Progenitor cell of endocrine pancreas (in vitro differentiated cells): Measurements from ENCODE around the gene OSBPL10. TPM values are rescaled to one million over a fixed set of nuclear protein-coding genes. Genes with fewer than 3 reads are reported as not detected.

Source experiments
- DNase-seq: peaks from one replicate; pipeline ENCODE4 v3.0.0; 2021; ENCODE audit warnings: low spot score; ENCODE audit not compliant: unreplicated experiment
- H3K27ac Mint-ChIP-seq: 2 replicates; pipeline ENCODE4 v1.8.0; 2021; ENCODE audit warnings: mild to moderate bottlenecking, moderate library complexity, mixed read lengths
- H3K27me3 Mint-ChIP-seq: 2 replicates; pipeline ENCODE4 v1.8.0; 2021; ENCODE audit warnings: mixed read lengths
- H3K36me3 Mint-ChIP-seq: 2 replicates; pipeline ENCODE4 v1.8.0; 2022; ENCODE audit warnings: mixed read lengths; ENCODE audit not compliant: insufficient read depth
- H3K4me1 Mint-ChIP-seq: 2 replicates; pipeline ENCODE4 v1.8.0; 2021; ENCODE audit warnings: low read depth, mixed read lengths
- H3K4me3 Mint-ChIP-seq: 2 replicates; pipeline ENCODE4 v1.8.0; 2021; ENCODE audit warnings: low read depth, mild to moderate bottlenecking, moderate library complexity, mixed read lengths
- H3K9me3 Mint-ChIP-seq: 2 replicates; pipeline ENCODE4 v1.8.0; 2021; ENCODE audit warnings: low read depth, mixed read lengths
- CTCF ChIP-seq: fragments of 200-600 bp; sonication (generic); IDR thresholded peaks from one replicate; pipeline ENCODE4 v1.5.0; 2021; ENCODE audit warnings: antibody characterized with exemption, mild to moderate bottlenecking; ENCODE audit not compliant: unreplicated experiment
- total RNA-seq: library from RNA; stranded (reverse); gene quantifications from 2 replicates; pipeline ENCODE4 v1.2.1, GENCODE V29; 2021

The OSBPL10 gene
- total RNA-seq, 1 donor from 2014 or later, result 25.2 TPM

- H3K27me3 Mint-ChIP-seq, result no peaks in the 10 kb centered on the region
- H3K4me1 Mint-ChIP-seq, result peaks cover 7% of the 10 kb centered on the region
- no peak for TF ChIP-seq CTCF
- H3K4me3 Mint-ChIP-seq, result no peak overlapping the region
- H3K9me3 Mint-ChIP-seq, result no peaks in the 10 kb centered on the region
- no peak overlapping the region for H3K27ac Mint-ChIP-seq
- no peak for DNase-seq
- H3K36me3 Mint-ChIP-seq, result no peaks in the 10 kb centered on the region
Observed at GRCh38 chr3:31729573-31729972, 251.5 kb downstream of the OSBPL10 start.

GRCh38 chr3:31729082-31729481 is 252.0 kb downstream of the OSBPL10 start:
- Mint-ChIP-seq H3K27me3 (no peaks in the 10 kb centered on the region), H3K4me3 (no peak overlapping the region), H3K36me3 (no peaks in the 10 kb centered on the region), H3K9me3 (no peaks in the 10 kb centered on the region), H3K27ac (no peak overlapping the region), H3K4me1 (peaks cover 7% of the 10 kb centered on the region)
- no peak for TF ChIP-seq CTCF
- DNase-seq, result no peak

- no peaks in the 10 kb centered on the region for H3K9me3 Mint-ChIP-seq
- H3K4me1 Mint-ChIP-seq, result peaks cover 7% of the 10 kb centered on the region
- no peak for TF ChIP-seq CTCF
- no peak overlapping the region for H3K4me3 Mint-ChIP-seq
- no peaks in the 10 kb centered on the region for H3K27me3 Mint-ChIP-seq
- no peak overlapping the region for H3K27ac Mint-ChIP-seq
- no peak for DNase-seq
- H3K36me3 Mint-ChIP-seq, result no peaks in the 10 kb centered on the region
Observed at GRCh38 chr3:31728403-31728802, 252.7 kb downstream of the OSBPL10 start.

GRCh38 chr3:31725976-31726375 is 255.1 kb downstream of the OSBPL10 start:
- Mint-ChIP-seq H3K4me1 (peaks cover 7% of the 10 kb centered on the region), H3K27ac (no peak overlapping the region), H3K4me3 (no peak overlapping the region), H3K9me3 (no peaks in the 10 kb centered on the region), H3K27me3 (no peaks in the 10 kb centered on the region), H3K36me3 (no peaks in the 10 kb centered on the region)
- no peak for TF ChIP-seq CTCF
- DNase-seq, result no peak

GRCh38 chr3:31725568-31725967 is 255.5 kb downstream of the OSBPL10 start:
- no peak overlapping the region for H3K4me3 Mint-ChIP-seq
- no peak overlapping the region for H3K27ac Mint-ChIP-seq
- H3K4me1 Mint-ChIP-seq, result peaks cover 7% of the 10 kb centered on the region
- H3K9me3 Mint-ChIP-seq, result no peaks in the 10 kb centered on the region
- TF ChIP-seq CTCF, result no peak
- no peaks in the 10 kb centered on the region for H3K27me3 Mint-ChIP-seq
- H3K36me3 Mint-ChIP-seq, result no peaks in the 10 kb centered on the region
- no peak for DNase-seq
